ENCODE results near the gene HIGD2B.
"Not testable (repeated sequence)": the region's sequence is repeated elsewhere in the genome, so short reads cannot be mapped to it uniquely, and the experiment has no call there.

The HIGD2B gene

DNA sequence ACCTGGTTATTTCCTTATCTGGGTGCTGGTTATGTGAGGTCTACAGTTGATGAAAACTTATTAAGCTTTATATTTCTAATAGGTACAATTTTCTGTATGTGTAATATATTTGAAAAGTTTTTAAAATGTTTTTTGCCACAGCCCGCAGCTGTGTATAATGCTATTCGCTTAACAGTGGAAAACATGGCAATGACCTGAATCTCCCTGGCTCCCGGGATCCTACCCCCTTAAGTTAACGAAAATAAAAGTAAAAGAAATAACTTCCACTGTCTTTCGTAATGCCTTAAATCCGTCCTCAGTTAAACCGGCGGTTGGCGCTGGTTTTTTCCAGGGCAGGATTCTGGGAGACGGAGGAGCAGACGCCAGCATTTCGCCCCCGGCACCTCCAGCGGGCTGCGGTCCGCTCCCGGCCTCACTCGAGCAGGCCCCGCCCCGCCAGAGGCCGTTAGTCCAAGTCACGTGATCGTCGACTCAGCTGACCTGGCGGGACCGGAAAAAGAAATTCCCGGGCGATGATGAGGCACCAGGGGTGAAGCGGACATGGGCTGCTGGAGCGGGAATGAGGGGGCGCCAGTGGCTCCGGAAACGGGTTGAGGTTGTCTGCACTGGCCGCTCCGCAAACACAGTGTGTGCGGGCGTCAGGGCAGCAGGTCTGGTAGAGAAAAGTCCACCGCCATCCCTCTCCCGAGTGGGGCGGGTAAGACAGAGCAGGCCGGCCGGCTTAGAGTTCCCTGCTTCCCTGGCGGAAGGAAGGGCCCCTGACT, 49.3 kb downstream of the HIGD2B start:
- H3K9ac ChIP-seq (ENCODE audit: low read length); H3K4me3 ChIP-seq (ENCODE audit: low read depth in 1 of 2, low read length in 2 of 2); H3K27me3 ChIP-seq (ENCODE audit: control insufficient read depth in 1 of 2, insufficient read depth in 2 of 2, low read length in 2 of 2); H3K4me1 ChIP-seq (ENCODE audit: insufficient read depth, low read length); H3K9me3 ChIP-seq (ENCODE audit: low read length); H3K36me3 ChIP-seq (ENCODE audit: insufficient read depth, low read length); H3K27ac ChIP-seq (ENCODE audit: low read depth, low read length): not testable (repeated sequence)

DNA sequence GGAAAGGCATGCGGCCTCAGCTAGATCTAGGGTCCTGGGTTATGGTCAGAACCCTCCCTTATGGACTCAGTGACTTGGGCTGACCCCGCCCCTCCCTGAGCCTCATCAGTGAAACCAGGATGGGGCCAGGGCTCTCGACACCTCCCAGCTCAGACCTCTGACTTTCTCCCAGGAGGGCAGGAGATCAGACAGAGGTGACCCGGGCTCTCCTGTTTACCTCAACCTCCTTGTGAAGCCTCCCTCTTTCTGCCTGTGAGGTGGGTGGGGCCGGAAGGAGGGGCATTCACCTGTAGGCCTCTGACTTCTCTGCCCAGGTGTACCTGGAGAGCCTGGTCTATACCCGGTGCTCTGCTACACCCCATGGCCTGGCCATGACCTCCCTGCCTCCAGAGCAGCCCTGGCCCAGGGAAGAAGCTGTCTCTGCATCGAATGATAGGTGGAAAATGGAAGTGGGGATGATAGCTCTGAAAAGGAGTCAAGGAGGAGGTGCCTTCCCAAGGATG, 56.9 kb downstream of the HIGD2B start:
- H3K27me3 ChIP-seq (ENCODE audit: control insufficient read depth in 1 of 2, insufficient read depth in 2 of 2, low read length in 2 of 2); H3K9ac ChIP-seq (ENCODE audit: low read length); H3K4me1 ChIP-seq (ENCODE audit: insufficient read depth, low read length); H3K36me3 ChIP-seq (ENCODE audit: insufficient read depth, low read length); H3K4me3 ChIP-seq (ENCODE audit: low read depth in 1 of 2, low read length in 2 of 2); H3K9me3 ChIP-seq (ENCODE audit: low read length); H3K27ac ChIP-seq (ENCODE audit: low read depth, low read length): not testable (repeated sequence)

DNA sequence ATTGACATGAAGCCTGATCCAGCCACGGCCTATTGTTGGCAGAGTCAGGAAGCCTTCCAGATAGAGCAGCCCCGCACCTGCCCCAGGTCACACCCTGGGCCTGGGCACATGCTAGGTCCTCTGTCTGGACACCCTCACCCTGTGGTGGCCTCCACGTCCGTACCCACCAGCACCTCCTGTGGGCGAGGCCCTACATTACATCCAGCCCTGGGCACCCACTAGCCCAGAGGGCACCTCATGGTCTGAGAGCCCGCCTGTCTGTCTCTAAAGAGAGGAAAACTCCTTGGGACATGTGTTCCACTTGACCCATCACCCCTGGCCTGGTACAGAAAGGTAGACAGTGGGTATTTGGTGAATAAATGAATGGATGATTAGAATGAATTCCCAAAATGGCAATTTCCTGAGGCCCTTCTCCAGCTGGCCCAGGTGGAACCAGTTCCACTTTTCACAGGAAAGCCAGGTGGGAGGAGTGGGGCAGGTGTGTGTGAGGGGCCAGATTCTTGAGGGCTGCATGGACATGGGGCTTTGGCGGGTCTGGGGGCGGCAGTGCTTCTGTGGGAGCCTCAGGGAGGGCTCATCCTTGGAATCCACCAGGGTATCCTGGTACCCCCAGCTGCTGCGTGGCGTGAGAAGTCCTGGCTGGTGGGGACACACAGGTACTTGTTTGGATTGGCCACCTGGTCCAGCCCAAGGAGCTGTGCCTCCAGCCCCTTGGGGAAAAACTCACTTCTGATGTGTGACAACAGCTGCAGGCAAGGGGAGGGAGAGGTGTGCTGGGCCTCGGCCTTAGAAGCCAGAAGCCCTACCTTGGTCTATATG, 57.5 kb downstream of the HIGD2B start:
- not testable (repeated sequence) for H3K36me3 ChIP-seq (ENCODE audit: insufficient read depth, low read length); H3K9ac ChIP-seq (ENCODE audit: low read length); H3K4me3 ChIP-seq (ENCODE audit: low read depth in 1 of 2, low read length in 2 of 2); H3K27me3 ChIP-seq (ENCODE audit: control insufficient read depth in 1 of 2, insufficient read depth in 2 of 2, low read length in 2 of 2); H3K27ac ChIP-seq (ENCODE audit: low read depth, low read length); H3K9me3 ChIP-seq (ENCODE audit: low read length); H3K4me1 ChIP-seq (ENCODE audit: insufficient read depth, low read length)

DNA sequence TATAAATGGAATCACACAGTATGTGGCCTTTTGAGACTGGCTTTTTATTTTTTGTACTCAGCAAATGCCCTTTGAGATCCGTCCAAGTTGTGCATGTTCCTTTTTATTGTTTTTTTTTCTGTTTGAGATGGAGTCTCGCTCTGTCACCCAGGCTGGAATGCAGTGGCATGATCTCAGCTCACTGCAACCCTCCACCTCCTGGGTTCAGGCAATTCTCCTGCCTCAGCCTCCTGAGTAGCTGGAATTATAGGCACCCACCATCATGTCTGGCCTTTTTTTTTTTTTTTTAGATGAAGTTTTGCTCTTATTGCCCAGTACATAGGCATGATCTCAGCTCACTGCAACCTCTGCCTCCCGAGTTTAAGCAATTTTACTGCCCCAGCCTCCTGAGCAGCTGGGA, 59.8 kb downstream of the HIGD2B start:
- H3K4me1 ChIP-seq (ENCODE audit: insufficient read depth, low read length); H3K27me3 ChIP-seq (ENCODE audit: control insufficient read depth in 1 of 2, insufficient read depth in 2 of 2, low read length in 2 of 2); H3K27ac ChIP-seq (ENCODE audit: low read depth, low read length); H3K9ac ChIP-seq (ENCODE audit: low read length); H3K4me3 ChIP-seq (ENCODE audit: low read depth in 1 of 2, low read length in 2 of 2); H3K9me3 ChIP-seq (ENCODE audit: low read length); H3K36me3 ChIP-seq (ENCODE audit: insufficient read depth, low read length): not testable (repeated sequence)

Measured in muscle layer of colon (tissue), 2 donors.